Measurements from ENCODE around the gene SPINK1. TPM values are rescaled to one million over a fixed set of nuclear protein-coding genes. Genes with fewer than 3 reads are reported as not detected.

Gene SPINK1
- total RNA-seq, 4 donors from 2014 or later: 22.5 to 317 (median 54.1) TPM; not detected in 1

- no peak for TF ChIP-seq CTCF (IDR thresholded peaks at IDR 0.05)
Observed at GRCh38 chr5:147851578-147851977, 20.1 kb upstream of the SPINK1 start.

GRCh38 chr5:147849226-147849625 is 17.8 kb upstream of the SPINK1 start:
- no peak for TF ChIP-seq CTCF (IDR thresholded peaks at IDR 0.05)
- no peak for TF ChIP-seq EP300 (IDR thresholded peaks at IDR 0.05; ENCODE audit: low read depth)
- TF ChIP-seq POLR2AphosphoS5 (IDR thresholded peaks at IDR 0.05): no peak
- no peak for TF ChIP-seq POLR2A (IDR thresholded peaks at IDR 0.05)
- intact Hi-C loops (cut with DNase I; ENCODE audit: low total_unique reads) (no loop called here), in situ Hi-C loops (cut with MboI; ENCODE audit: low pct_ligation_motif_present in 1 of 4, low pct_unique_long_range_greater_than_20kb in 1 of 4, low sequenced_read_pairs in 3 of 4) (no loop called here)
- no peaks in the 10 kb centered on the region for H3K4me1 ChIP-seq
- H3K36me3 ChIP-seq: no peaks in the 10 kb centered on the region
- no peak for DNase-seq
- H3K4me3 ChIP-seq: no peak overlapping the region
- H3K9me3 ChIP-seq: no peaks in the 10 kb centered on the region
- WGBS, 2 donors (ENCODE audit: low coverage in 1 of 2): 70 to 80% methylated on average over 1 to 2 of the region's 2 CpGs
- no peaks in the 10 kb centered on the region for H3K27me3 ChIP-seq
- no peak overlapping the region for H3K27ac ChIP-seq

More at GRCh38 chr5:147851578-147851977, 20.1 kb upstream of the SPINK1 start:
- WGBS, 2 donors (ENCODE audit: low coverage in 1 of 2): 87 to 100% methylated on average over 1 to 3 of the region's 3 CpGs
- H3K27ac ChIP-seq: no peak overlapping the region
- H3K4me1 ChIP-seq: no peaks in the 10 kb centered on the region
- intact Hi-C loops (cut with DNase I; ENCODE audit: low total_unique reads): no loop called here
- H3K36me3 ChIP-seq: no peaks in the 10 kb centered on the region
- H3K9me3 ChIP-seq: no peaks in the 10 kb centered on the region
- H3K4me3 ChIP-seq: no peak overlapping the region
- in situ Hi-C loops (cut with MboI; ENCODE audit: low pct_ligation_motif_present in 1 of 4, low pct_unique_long_range_greater_than_20kb in 1 of 4, low sequenced_read_pairs in 3 of 4): loop anchor here in 2 of 4 donors (25.0 kb wide), 1 partner anchor 261 kb away; no protein-coding TSS in a partner anchor
- H3K27me3 ChIP-seq: no peaks in the 10 kb centered on the region
- no peak for DNase-seq

GRCh38 chr5:147845618-147846017 is 14.1 kb upstream of the SPINK1 start:
- TF ChIP-seq POLR2A (IDR thresholded peaks at IDR 0.05) (no peak), POLR2AphosphoS5 (IDR thresholded peaks at IDR 0.05) (no peak), EP300 (IDR thresholded peaks at IDR 0.05; ENCODE audit: low read depth) (no peak), CTCF (IDR thresholded peaks at IDR 0.05) (no peak)
- no peaks in the 10 kb centered on the region for H3K27me3 ChIP-seq
- 89 to 100% methylated on average over 1 to 4 of the region's 4 CpGs for WGBS, 2 donors (ENCODE audit: low coverage in 1 of 2)

GRCh38 chr5:147844846-147845245 is 13.4 kb upstream of the SPINK1 start:
- DNase-seq: no peak
- Histone ChIP-seq H3K4me3 (no peak overlapping the region), H3K27me3 (no peaks in the 10 kb centered on the region), H3K27ac (no peak overlapping the region), H3K4me1 (no peaks in the 10 kb centered on the region), H3K36me3 (no peaks in the 10 kb centered on the region), H3K9me3 (no peaks in the 10 kb centered on the region)
- in situ Hi-C loops (cut with MboI; ENCODE audit: low pct_ligation_motif_present in 1 of 4, low pct_unique_long_range_greater_than_20kb in 1 of 4, low sequenced_read_pairs in 3 of 4): no loop called here
- TF ChIP-seq POLR2A (IDR thresholded peaks at IDR 0.05) (no peak), POLR2AphosphoS5 (IDR thresholded peaks at IDR 0.05) (no peak), EP300 (IDR thresholded peaks at IDR 0.05; ENCODE audit: low read depth) (no peak), CTCF (IDR thresholded peaks at IDR 0.05) (no peak)
- WGBS, 2 donors (ENCODE audit: low coverage in 1 of 2): 77 to 83% methylated on average over 3 of the region's 3 CpGs
- intact Hi-C loops (cut with DNase I; ENCODE audit: low total_unique reads): no loop called here

More at GRCh38 chr5:147845618-147846017, 14.1 kb upstream of the SPINK1 start:
- intact Hi-C loops (cut with DNase I; ENCODE audit: low total_unique reads): no loop called here
- Histone ChIP-seq H3K27ac (no peak overlapping the region), H3K4me3 (no peak overlapping the region), H3K36me3 (no peaks in the 10 kb centered on the region), H3K4me1 (no peaks in the 10 kb centered on the region), H3K9me3 (no peaks in the 10 kb centered on the region)
- in situ Hi-C loops (cut with MboI; ENCODE audit: low pct_ligation_motif_present in 1 of 4, low pct_unique_long_range_greater_than_20kb in 1 of 4, low sequenced_read_pairs in 3 of 4): no loop called here
- no peak for DNase-seq
